Stimulated activated CD8-positive, alpha-beta memory T cell treated with anti-CD3 and anti-CD28 coated beads, Interleukin-12 subunit alpha, Interleukin-12 subunit beta, amount 100 ng/mL, for 1 hour (primary cell): ENCODE measurements around the gene FBXL16.
"Not testable (repeated sequence)": the region's sequence is repeated elsewhere in the genome, so short reads cannot be mapped to it uniquely, and the experiment has no call there.

Experiments
- DNase-seq: peaks from one replicate; pipeline ENCODE4 v3.0.0-alpha.2; 2020; ENCODE audit warnings: low read depth

Gene FBXL16

GRCh38 chr16:709566-710499, 4.2 kb upstream of the FBXL16 start:
- DNase-seq: no peak

- no peak for DNase-seq
Measured at GRCh38 chr16:708959-709358, 3.4 kb upstream of the FBXL16 start.

- no peak for DNase-seq
Measured at GRCh38 chr16:708019-708418, 2.4 kb upstream of the FBXL16 start.

GRCh38 chr16:707062-707538, 1.5 kb upstream of the FBXL16 start:
- DNase-seq: no peak

- DNase-seq: no peak
Measured at GRCh38 chr16:706189-707061, 824 bp upstream of the FBXL16 start.

GRCh38 chr16:704552-705380, 835 bp downstream of the FBXL16 start:
- no peak for DNase-seq

- no peak for DNase-seq
Measured at GRCh38 chr16:704047-704446, 1.6 kb downstream of the FBXL16 start.

- DNase-seq: no peak
Measured at GRCh38 chr16:703406-703805, 2.2 kb downstream of the FBXL16 start.

GRCh38 chr16:702341-702740, 3.3 kb downstream of the FBXL16 start:
- no peak for DNase-seq

- no peak for DNase-seq
Measured at GRCh38 chr16:700684-701584, 4.7 kb downstream of the FBXL16 start.

GRCh38 chr16:698911-699671, 6.5 kb downstream of the FBXL16 start:
- no peak for DNase-seq

- DNase-seq: peak; percentile 38
Measured at GRCh38 chr16:695355-696089, 10.1 kb downstream of the FBXL16 start.

GRCh38 chr16:694863-695354, 10.7 kb downstream of the FBXL16 start:
- DNase-seq: no peak

GRCh38 chr16:694187-694862, 11.3 kb downstream of the FBXL16 start:
- DNase-seq: no peak

GRCh38 chr16:693766-694165, 11.8 kb downstream of the FBXL16 start:
- DNase-seq: no peak

GRCh38 chr16:693364-693763, 12.2 kb downstream of the FBXL16 start:
- no peak for DNase-seq

GRCh38 chr16:692356-693108, 13.1 kb downstream of the FBXL16 start:
- no peak for DNase-seq

GRCh38 chr16:691242-691641, 14.4 kb downstream of the FBXL16 start:
- DNase-seq: not testable (repeated sequence)
